ENCODE results near the gene MED22.
A peak's percentile ranks its signal among the peaks of the same experiment; 100 is the strongest.
"Not testable (repeated sequence)": the region's sequence is repeated elsewhere in the genome, so short reads cannot be mapped to it uniquely, and the experiment has no call there.

MED22 gene

GRCh38 chr9:133347985-133348717 is at the start of gene MED22, which contains the start of gene RPL7A:
MED22 (minus strand) TSS chr9:133348131; CDS start chr9:133346662, 1,469 bp downstream.
RPL7A (plus strand) TSS chr9:133348218; CDS start chr9:133348244, 26 bp downstream.
- DNase-seq, result peak; percentile 92

GRCh38 chr9:133397370-133397769 is 49.4 kb upstream of the MED22 start:
- DNase-seq, result no peak

GRCh38 chr9:133396952-133397351 is 49.0 kb upstream of the MED22 start:
- no peak for DNase-seq

GRCh38 chr9:133394687-133395271 is 46.8 kb upstream of the MED22 start:
- DNase-seq, result no peak

GRCh38 chr9:133393399-133393798 is 45.5 kb upstream of the MED22 start:
- no peak for DNase-seq

GRCh38 chr9:133392308-133392707 is 44.4 kb upstream of the MED22 start:
- not testable (repeated sequence) for DNase-seq

- not testable (repeated sequence) for DNase-seq
These were observed 43.5 kb upstream of the MED22 start for GRCh38 chr9:133391449-133391848.

- no peak for DNase-seq
These were observed 42.8 kb upstream of the MED22 start for GRCh38 chr9:133390713-133391112.

- DNase-seq, result no peak
These were observed 41.6 kb upstream of the MED22 start for GRCh38 chr9:133389562-133389961.

- DNase-seq, result no peak
These were observed 41.2 kb upstream of the MED22 start for GRCh38 chr9:133389025-133389557.

GRCh38 chr9:133387680-133388079 is 39.7 kb upstream of the MED22 start:
- no peak for DNase-seq

GRCh38 chr9:133386338-133386737 is 38.4 kb upstream of the MED22 start:
- no peak for DNase-seq

GRCh38 chr9:133385452-133385851 is 37.5 kb upstream of the MED22 start:
- no peak for DNase-seq

- DNase-seq, result no peak
These were observed 36.9 kb upstream of the MED22 start for GRCh38 chr9:133384736-133385321.

GRCh38 chr9:133383438-133383837 is 35.5 kb upstream of the MED22 start:
- no peak for DNase-seq

- DNase-seq, result no peak
These were observed 34.7 kb upstream of the MED22 start for GRCh38 chr9:133382507-133383141.

GRCh38 chr9:133380734-133381133 is 32.8 kb upstream of the MED22 start:
- DNase-seq, result no peak

- DNase-seq, result no peak
These were observed 31.5 kb upstream of the MED22 start for GRCh38 chr9:133379153-133380086.

GRCh38 chr9:133378408-133378962 is 30.6 kb upstream of the MED22 start:
- no peak for DNase-seq

- DNase-seq, result no peak
These were observed 29.8 kb upstream of the MED22 start for GRCh38 chr9:133377721-133378216.

GRCh38 chr9:133377280-133377679 is 29.3 kb upstream of the MED22 start:
- not testable (repeated sequence) for DNase-seq
